HCT116 (cell line): Measurements from ENCODE around the gene CDYL.

Experiments used
- CEBPB ChIP-seq: IDR thresholded peaks from 2 replicates; pipeline ENCODE4 v1.6.1; 2012; ENCODE audit warnings: low read depth
- CTCF ChIP-seq, 3 experiments: fragments of 200-600 bp in 1 of 3; sonication (generic) in 1 of 3; IDR thresholded peaks in 2 of 3; conservative IDR thresholded peaks in 1 of 3; 2 replicates each; pipeline ENCODE4 v1.5.1; 2012 to 2017; ENCODE audit warnings: low read depth in 2 of 3, low read length in 2 of 3, antibody characterized with exemption in 1 of 3, borderline replicate concordance in 1 of 3, control low read depth in 1 of 3, mild to moderate bottlenecking in 1 of 3, mixed read lengths in 1 of 3, mixed run types in 1 of 3, moderate library complexity in 1 of 3; ENCODE audit not compliant: insufficient read depth in 1 of 3
- EGR1 ChIP-seq: IDR thresholded peaks from 2 replicates; pipeline ENCODE4 v1.6.1; 2012; ENCODE audit warnings: low read depth
- EZH2 ChIP-seq: fragments of 200-600 bp; sonication (generic); IDR thresholded peaks from 2 replicates; pipeline ENCODE4 v1.6.1; 2017; ENCODE audit warnings: antibody characterized with exemption, mixed run types
- EZH2phosphoT487 ChIP-seq: fragments of 200-600 bp; IDR thresholded peaks from 2 replicates; pipeline ENCODE4 v1.6.1; 2018; ENCODE audit warnings: antibody characterized with exemption, borderline replicate concordance
- POLR2A ChIP-seq: IDR thresholded peaks from 2 replicates; pipeline ENCODE4 v1.7.0; 2011; ENCODE audit warnings: borderline replicate concordance; ENCODE audit not compliant: insufficient read depth, insufficient read length; ENCODE audit errors: extremely low read depth
- POLR2AphosphoS5 ChIP-seq: IDR thresholded peaks from 2 replicates; pipeline ENCODE4 v1.6.1; 2011; ENCODE audit warnings: mild to moderate bottlenecking, low read depth, low read length, moderate library complexity
- RAD21 ChIP-seq: IDR thresholded peaks from 2 replicates; pipeline ENCODE4 v1.6.1; 2012; ENCODE audit warnings: low read depth, mild to moderate bottlenecking
- SP1 ChIP-seq: IDR thresholded peaks from 2 replicates; pipeline ENCODE4 v1.6.1; 2012; ENCODE audit warnings: low read depth
- TCF7L2 ChIP-seq: IDR thresholded peaks from 2 replicates; pipeline ENCODE4 v1.7.0; 2011; ENCODE audit warnings: borderline replicate concordance, inconsistent platforms; ENCODE audit not compliant: insufficient read depth, insufficient read length; ENCODE audit errors: extremely low read depth
- ZFX ChIP-seq: fragments of 450-650 bp; IDR thresholded peaks from 2 replicates; pipeline ENCODE4 v1.6.1; 2017
- TF ChIP-seq, protein P1 (sequence below): IDR thresholded peaks from 2 replicates; pipeline ENCODE4 v1.6.1; 2012
- TF ChIP-seq, protein P2 (sequence below): IDR thresholded peaks from 2 replicates; pipeline ENCODE4 v1.6.1; 2011; ENCODE audit warnings: mild to moderate bottlenecking, low read length, moderate library complexity; ENCODE audit not compliant: insufficient replicate concordance; ENCODE audit errors: extremely low read depth

DNA sequence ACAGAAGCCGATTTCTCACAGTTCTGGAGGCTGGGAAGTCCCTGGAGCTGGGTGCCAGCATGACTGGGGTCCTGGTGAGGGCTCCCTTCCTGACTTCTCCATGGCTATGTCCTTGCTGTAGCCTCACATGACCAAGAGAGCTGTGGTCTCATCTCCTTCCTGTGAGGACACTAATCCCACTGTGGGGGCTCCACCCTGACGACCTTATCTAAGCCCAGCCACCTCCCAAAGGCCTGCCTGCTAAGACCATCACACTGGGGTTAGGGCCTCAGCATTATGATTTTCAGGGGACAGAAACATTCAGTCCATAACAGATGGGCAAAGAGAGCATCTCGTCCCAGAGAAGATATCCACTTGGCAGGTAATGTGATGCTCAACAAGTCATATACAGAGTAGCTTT lies 210.8 kb downstream of the CDYL start:
- TF ChIP-seq, protein P1, sequence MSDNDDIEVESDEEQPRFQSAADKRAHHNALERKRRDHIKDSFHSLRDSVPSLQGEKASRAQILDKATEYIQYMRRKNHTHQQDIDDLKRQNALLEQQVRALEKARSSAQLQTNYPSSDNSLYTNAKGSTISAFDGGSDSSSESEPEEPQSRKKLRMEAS, result no peak
- TF ChIP-seq EZH2phosphoT487 (no peak), CTCF (IDR thresholded peaks at IDR 0.05 in 2 of 3, conservative IDR thresholded peaks at IDR 0.05 in 1 of 3; ENCODE audit: borderline replicate concordance in 1 of 3, insufficient read depth in 1 of 3, low read depth in 2 of 3, low read length in 2 of 3) (no peak), POLR2AphosphoS5 (no peak), EGR1 (no peak), POLR2A (no peak), CEBPB (no peak), ZFX (no peak), RAD21 (no peak), SP1 (no peak), EZH2 (no peak), TCF7L2 (no peak)
- TF ChIP-seq, protein P2, sequence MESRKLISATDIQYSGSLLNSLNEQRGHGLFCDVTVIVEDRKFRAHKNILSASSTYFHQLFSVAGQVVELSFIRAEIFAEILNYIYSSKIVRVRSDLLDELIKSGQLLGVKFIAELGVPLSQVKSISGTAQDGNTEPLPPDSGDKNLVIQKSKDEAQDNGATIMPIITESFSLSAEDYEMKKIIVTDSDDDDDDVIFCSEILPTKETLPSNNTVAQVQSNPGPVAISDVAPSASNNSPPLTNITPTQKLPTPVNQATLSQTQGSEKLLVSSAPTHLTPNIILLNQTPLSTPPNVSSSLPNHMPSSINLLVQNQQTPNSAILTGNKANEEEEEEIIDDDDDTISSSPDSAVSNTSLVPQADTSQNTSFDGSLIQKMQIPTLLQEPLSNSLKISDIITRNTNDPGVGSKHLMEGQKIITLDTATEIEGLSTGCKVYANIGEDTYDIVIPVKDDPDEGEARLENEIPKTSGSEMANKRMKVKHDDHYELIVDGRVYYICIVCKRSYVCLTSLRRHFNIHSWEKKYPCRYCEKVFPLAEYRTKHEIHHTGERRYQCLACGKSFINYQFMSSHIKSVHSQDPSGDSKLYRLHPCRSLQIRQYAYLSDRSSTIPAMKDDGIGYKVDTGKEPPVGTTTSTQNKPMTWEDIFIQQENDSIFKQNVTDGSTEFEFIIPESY, result no peak
